Measurements from ENCODE around the gene CRLF1.

Gene CRLF1

DNA sequence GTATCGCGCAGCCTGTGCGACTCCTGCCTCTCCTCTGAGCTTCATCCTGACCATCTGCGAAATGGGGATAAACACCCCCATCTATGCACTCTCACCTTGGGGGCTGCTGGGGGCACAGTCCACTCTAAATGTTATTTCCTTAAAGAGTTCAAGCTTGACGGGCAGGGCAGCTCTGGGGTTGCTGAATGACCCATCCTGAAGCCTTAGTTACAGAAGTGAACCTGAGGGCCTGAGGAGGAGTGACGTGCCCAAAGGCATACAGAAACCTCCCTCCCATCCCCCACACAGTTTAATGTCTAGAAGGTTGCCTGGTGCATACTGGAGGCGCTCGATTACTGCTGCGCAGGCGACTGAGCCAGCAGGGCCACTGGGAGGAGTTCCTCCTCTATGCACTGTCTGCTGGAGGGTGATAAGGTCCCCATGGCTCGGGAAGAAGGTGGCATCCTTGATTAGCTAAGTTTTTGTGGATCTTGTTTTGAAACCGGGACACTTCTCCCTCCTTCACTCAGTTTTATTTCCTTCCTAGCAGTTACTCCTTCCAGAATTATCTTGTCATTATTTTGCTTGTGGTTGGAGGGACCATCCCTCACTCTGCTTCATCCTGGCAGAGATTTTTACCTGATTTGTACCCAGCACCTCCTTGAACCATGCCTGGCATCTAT, 62.7 kb downstream of the CRLF1 start:
- no peak for DNase-seq

All from NCI-H1092 (cell line).